Fibroblast of the aortic adventitia (primary cell): Measurements from ENCODE around the gene B3GNT2. TPM values are rescaled to one million over a fixed set of nuclear protein-coding genes. Genes with fewer than 3 reads are reported as not detected.
"Not testable (repeated sequence)": the region's sequence is repeated elsewhere in the genome, so short reads cannot be mapped to it uniquely, and the experiment has no call there.

ENCODE experiments used
- DNase-seq: peaks from one replicate; pipeline ENCODE4 v3.0.0-alpha.2; 2010; ENCODE audit warnings: low read depth
- H3K4me3 ChIP-seq: 2 replicates; pipeline ENCODE4 v1.5.1; 2011; ENCODE audit warnings: low read depth, mild to moderate bottlenecking, control low read depth, low read length, moderate library complexity
- CTCF ChIP-seq: IDR thresholded peaks from 2 replicates; pipeline ENCODE4 v1.5.1; 2011; ENCODE audit warnings: mild to moderate bottlenecking, low read length, control low read depth, inconsistent platforms; ENCODE audit not compliant: insufficient read depth
- total RNA-seq: library from RNA; depleted of rRNA; stranded (reverse); fragments of >200 nt; gene quantifications from 2 replicates; pipeline ENCODE4 v1.2.3, GENCODE V29; 2012; ENCODE audit warnings: low replicate concordance

Gene B3GNT2
- total RNA-seq: 14.1 and 14.2 TPM in 2 replicates

DNA sequence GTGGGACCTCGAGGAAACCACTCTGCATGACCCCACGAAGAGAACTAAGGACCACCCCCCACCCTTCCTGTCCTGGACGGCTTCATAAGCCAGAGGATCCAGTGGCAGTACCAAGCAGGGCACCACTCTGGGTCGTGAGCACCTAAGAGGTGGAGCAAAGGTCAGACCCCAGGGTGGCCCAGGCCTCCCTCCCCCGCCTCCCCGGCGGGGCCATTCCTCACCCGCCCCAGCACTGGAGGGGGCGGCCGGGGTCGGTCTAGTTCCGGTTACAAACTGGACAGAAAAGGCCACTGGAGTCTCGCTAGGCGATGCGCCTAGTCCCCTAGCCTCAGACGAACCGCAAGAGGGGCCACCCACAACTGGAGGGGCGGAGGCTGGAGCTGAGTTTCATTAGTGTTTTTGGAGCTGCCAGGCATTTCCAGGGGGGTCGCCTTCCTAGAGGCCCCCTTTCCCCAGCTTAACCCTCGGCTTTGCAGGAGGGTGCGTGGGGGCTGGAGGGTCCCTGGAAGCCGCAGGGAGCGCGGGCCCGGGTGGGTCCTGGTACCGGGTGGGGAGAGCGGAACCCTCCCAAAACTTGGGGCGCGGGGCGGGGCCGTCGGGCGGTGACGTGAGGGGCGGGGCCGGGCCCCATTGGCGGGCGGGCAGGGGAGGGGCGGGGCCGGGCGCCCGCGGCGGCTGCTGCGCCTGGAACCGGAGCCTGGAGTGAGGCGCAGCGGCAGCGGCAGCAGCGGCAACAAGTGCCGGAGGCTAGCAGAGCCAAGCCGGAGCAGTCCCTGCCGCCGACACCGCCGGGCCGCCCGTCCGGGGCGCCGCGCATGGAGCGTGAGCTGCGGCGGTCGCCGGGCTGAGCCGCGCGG is at the start of gene B3GNT2:
Gene B3GNT2, plus strand, starts transcription at position 695 of the 857 bp plus-strand sequence. CDS start 26,106 bp downstream, outside the sequence.
- no peak for TF ChIP-seq CTCF
- peak; percentile 55 for DNase-seq
- H3K4me3 ChIP-seq: peak within 1 kb of the TSS; percentile 94

- not testable (repeated sequence) for H3K4me3 ChIP-seq, DNase-seq
Observed at GRCh38 chr2:62146790-62147189, 49.1 kb upstream of the B3GNT2 start.

- peak; percentile 87 for DNase-seq
- no peak for TF ChIP-seq CTCF
- no peak overlapping the region for H3K4me3 ChIP-seq
Observed at GRCh38 chr2:62147610-62148301, 48.2 kb upstream of the B3GNT2 start.

- no peak overlapping the region for H3K4me3 ChIP-seq
- TF ChIP-seq CTCF: no peak
- DNase-seq: peak; percentile 95
Observed at GRCh38 chr2:62149708-62150107, 46.2 kb upstream of the B3GNT2 start.

- H3K4me3 ChIP-seq: no peak overlapping the region
- TF ChIP-seq CTCF: no peak
- DNase-seq: peak; percentile 25
Observed at GRCh38 chr2:62150597-62151305, 45.2 kb upstream of the B3GNT2 start.

DNA sequence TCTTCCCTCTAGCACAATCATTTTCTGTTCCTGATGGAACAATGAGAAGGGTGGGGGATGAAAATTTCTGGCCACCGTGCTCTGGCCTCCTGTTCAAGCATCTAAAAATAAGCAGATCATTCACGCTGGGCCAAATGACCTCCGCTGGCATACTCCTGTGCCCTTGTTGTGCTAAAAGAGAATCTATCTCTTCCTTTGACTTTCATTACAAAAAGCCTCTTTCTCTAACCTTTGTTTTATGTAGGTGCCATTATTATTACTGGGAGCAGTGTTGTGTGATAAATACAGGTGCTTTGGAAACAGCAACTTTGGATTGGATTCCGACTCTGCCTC is 44.6 kb upstream of the B3GNT2 start:
- no peak for DNase-seq
- TF ChIP-seq CTCF: no peak
- no peak overlapping the region for H3K4me3 ChIP-seq

- no peak overlapping the region for H3K4me3 ChIP-seq
- DNase-seq: peak; percentile 19
- no peak for TF ChIP-seq CTCF
Observed at GRCh38 chr2:62152000-62152399, 43.9 kb upstream of the B3GNT2 start.
